Ovary (tissue), 10 donors: Measurements from ENCODE around the gene TLR6. TPM values are rescaled to one million over a fixed set of nuclear protein-coding genes. Genes with fewer than 3 reads are reported as not detected.
A peak's percentile ranks its signal among the peaks of the same experiment; 100 is the strongest.

Source experiments
- DNase-seq, 5 donors: peaks; one replicate each; pipeline ENCODE4 v3.0.0-alpha.2; 2019 to 2020
- H3K27ac ChIP-seq, 2 donors: fragments of 200-600 bp; one replicate each; pipeline versions ENCODE4 v1.5.1 to v1.8.0; 2019 to 2022
- H3K27me3 ChIP-seq: fragments of 200-600 bp; one replicate; pipeline ENCODE4 v1.8.0; 2022
- H3K36me3 ChIP-seq: fragments of 200-600 bp; sonication (generic); one replicate; pipeline ENCODE4 v1.5.1; 2019
- H3K4me1 ChIP-seq: one replicate; pipeline ENCODE4 v1.8.1; 2013; ENCODE audit warnings: mild to moderate bottlenecking, moderate library complexity; ENCODE audit not compliant: insufficient read depth
- H3K4me3 ChIP-seq: fragments of 200-600 bp; sonication (generic); one replicate; pipeline ENCODE4 v1.5.1; 2017
- H3K9me3 ChIP-seq, 2 donors: fragments of 200-600 bp in 1 of 2; sonication (generic) in 1 of 2; one replicate each; pipeline versions ENCODE4 v1.5.1 to v1.8.1; 2013 to 2019; ENCODE audit warnings: mild to moderate bottlenecking in 1 of 2, moderate library complexity in 1 of 2
- CTCF ChIP-seq, 3 donors: fragments of 450-650 bp in 2 of 3; fragments of 200-600 bp in 1 of 3; IDR thresholded peaks; one replicate each; pipeline versions ENCODE4 v1.5.1 to v1.8.0; 2016 to 2022; ENCODE audit warnings: antibody characterized with exemption in 3 of 3, mild to moderate bottlenecking in 1 of 3
- EP300 ChIP-seq: sonication (generic); formaldehyde crosslinking; IDR thresholded peaks from one replicate; pipeline ENCODE4 v1.6.1; 2017; ENCODE audit warnings: antibody characterized with exemption
- POLR2A ChIP-seq: fragments of 450-650 bp; IDR thresholded peaks from one replicate; pipeline ENCODE4 v1.6.1; 2017; ENCODE audit warnings: antibody characterized with exemption, mild to moderate bottlenecking, moderate library complexity
- WGBS, 3 donors: extraction: QIAGEN DNeasy Blood & Tissue Kit in 1 of 3; methylation state at CpG; one replicate each; pipeline versions ENCODE4 v1.1.5 to v1.1.7; 2013 to 2017; 5-methylcytosine and 5-hydroxymethylcytosine counted together
- intact Hi-C, 4 donors: fragments of 100-400 bp; cut with DNase I; formaldehyde crosslinking; loops; one replicate each; pipeline versions ENCODE4 v1.11.0 to v1.15.1; 2022 to 2023
- long read RNA-seq, 3 donors: library from polyadenylated mRNA in 2 of 3; unstranded in 2 of 3; transcript quantifications; one replicate each; pipeline ENCODE4 v2.0.0 and lab custom pipeline, GENCODE V29; 2021 to 2026
- polyA plus RNA-seq, 2 donors: library from polyadenylated mRNA; stranded (reverse); fragments of 200-250 nt in 1 of 2; fragments of 350-450 nt in 1 of 2; fragmentation: Illumina TruSeq in 1 of 2; extraction: RNeasy Lipid Tissue Mini Kit (QIAGEN cat#74804) in 1 of 2; gene quantifications; one replicate each; pipeline ENCODE4 v1.2.3, GENCODE V29; 2013 to 2014
- total RNA-seq, 7 donors: library from RNA; depleted of rRNA in 2 of 7; stranded (reverse); fragments of >200 nt in 2 of 7; fragmentation: NEBNext Ultra II Directional in 3 of 7; extraction: Animal tissue kit (Norgen Biotek cat#: 25700) in 3 of 7; gene quantifications; one replicate each; pipeline versions ENCODE4 v1.1.0 to v1.2.4, GENCODE V29; 2016 to 2023
- donor health status: DM: no; HTN: no; CAD: no; lungs with moderate emphysema.
- donor health status: DM: no; HTN: no; CAD: no.
- donor health status: Bipolar disorder and iron deficiency.
- donor health status: DM: yes; HTN: yes; CAD: no.
- donor health status: DM: no; HTN: no; CAD: no.
- donor health status: DM: yes; HTN: yes; CAD: no.

TLR6 gene
- total RNA-seq: 1 to 10 TPM; 1.9 to 5.0 (median 3.2) TPM
- polyA plus RNA-seq: 1 to 10 TPM in 1 of 2 donors, under 1 TPM in 1; 0.52 to 2.5 TPM
- long read RNA-seq, donor 1: 0 reads
- long read RNA-seq, donor 2: 0 reads
- long read RNA-seq, donor 3: 0 reads

- Histone ChIP-seq H3K27ac (peak within 1 kb of the TSS in 1 of 2 donors; percentile 19), H3K4me1 (no peaks in the 10 kb centered on the region), H3K9me3 (no peaks in the 10 kb centered on the region), H3K27me3 (no peaks in the 10 kb centered on the region), H3K4me3 (peak within 1 kb of the TSS; percentile 19), H3K36me3 (no peaks in the 10 kb centered on the region)
- peak; percentile 53 to 60 (median 60) for TF ChIP-seq CTCF (IDR thresholded peaks at IDR 0.05)
- no peak for TF ChIP-seq POLR2A
- peak in 2 of 5 donors; percentile 42 to 58 for DNase-seq
- WGBS, 3 donors: 7 to 24% (median 14%) methylated on average over 8 of the region's 8 CpGs
- intact Hi-C loops: loop anchor here in 1 of 4 donors (5.0 kb wide), 1 partner anchor 94 kb away; no protein-coding TSS in a partner anchor
These were observed at the start of gene TLR6 for GRCh38 chr4:38856524-38857337. TLR6 (minus strand) TSS chr4:38856817; CDS start chr4:38829473, 27,344 bp downstream.

GRCh38 chr4:38905652-38906385 is 49.2 kb upstream of the TLR6 start:
- Histone ChIP-seq H3K4me3 (no peak overlapping the region), H3K4me1 (peaks cover 19% of the 10 kb centered on the region), H3K9me3 (no peaks in the 10 kb centered on the region), H3K36me3 (no peaks in the 10 kb centered on the region), H3K27me3 (no peaks in the 10 kb centered on the region), H3K27ac (peak overlapping the region in 1 of 2 donors; percentile 52)
- 3 to 11% (median 5%) methylated on average over 10 of the region's 10 CpGs for WGBS, 3 donors
- peak; percentile 35 to 56 (median 43) for DNase-seq
- TF ChIP-seq POLR2A: no peak
- TF ChIP-seq EP300: no peak
- intact Hi-C loops: loop anchor here in 2 of 4 donors (10.0 kb wide), 2 partner anchors 139 to 229 kb away; no protein-coding TSS in a partner anchor

GRCh38 chr4:38904682-38905081 is 48.1 kb upstream of the TLR6 start:
- intact Hi-C loops: loop anchor here in 3 of 4 donors (5.0 to 10.0 kb wide), 3 partner anchors 140 to 233 kb away; no protein-coding TSS in a partner anchor
- Histone ChIP-seq H3K36me3 (no peaks in the 10 kb centered on the region), H3K27ac (peak overlapping the region in 1 of 2 donors; percentile 52), H3K27me3 (no peaks in the 10 kb centered on the region), H3K4me3 (no peak overlapping the region), H3K4me1 (peaks cover 19% of the 10 kb centered on the region), H3K9me3 (no peaks in the 10 kb centered on the region)
- DNase-seq: no peak
- TF ChIP-seq POLR2A: no peak
- no peak for TF ChIP-seq CTCF (IDR thresholded peaks at IDR 0.05)
- TF ChIP-seq EP300: no peak
- 60 to 87% (median 77%) methylated on average over 3 of the region's 3 CpGs for WGBS, 3 donors

GRCh38 chr4:38904090-38904666 is 47.6 kb upstream of the TLR6 start:
- no peak for DNase-seq
- 37 to 47% (median 39%) methylated on average over 10 of the region's 10 CpGs for WGBS, 3 donors
- no peaks in the 10 kb centered on the region for H3K27me3 ChIP-seq
- TF ChIP-seq EP300 (no peak), CTCF (IDR thresholded peaks at IDR 0.05) (no peak), POLR2A (no peak)
- intact Hi-C loops: loop anchor here in 3 of 4 donors (5.0 to 10.0 kb wide), 3 partner anchors 141 to 233 kb away; no protein-coding TSS in a partner anchor
- H3K4me1 ChIP-seq: peaks cover 19% of the 10 kb centered on the region
- H3K36me3 ChIP-seq: no peaks in the 10 kb centered on the region
- no peak overlapping the region for H3K4me3 ChIP-seq
- H3K9me3 ChIP-seq: no peaks in the 10 kb centered on the region
- H3K27ac ChIP-seq: peak overlapping the region in 1 of 2 donors; percentile 52
